GDM1 (cell line): ENCODE data around the gene WAC.

ENCODE experiments used
- DNase-seq: peaks from one replicate; lab custom pipeline; 2025; lab: John Stamatoyannopoulos, UW

Gene WAC

DNA sequence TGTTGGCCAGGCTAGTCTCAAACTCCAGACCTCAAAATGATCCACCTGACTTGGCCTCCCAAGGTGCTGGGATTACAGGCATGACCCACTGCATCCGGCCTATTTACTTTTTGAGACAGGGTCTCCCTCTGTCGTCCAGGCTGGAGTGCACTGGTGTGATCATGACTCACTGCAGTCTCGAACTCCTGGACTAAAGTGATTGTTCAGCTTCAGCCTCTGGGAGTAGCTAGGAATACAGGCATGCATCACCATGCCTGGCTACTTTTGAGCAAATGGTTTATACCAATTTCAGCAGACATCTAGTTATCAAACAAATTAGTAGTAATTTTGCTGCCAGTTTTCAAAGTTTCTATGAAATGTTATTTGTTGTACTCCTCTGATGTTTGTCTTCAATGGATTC lies 2.2 kb upstream of the WAC start:
- no peak for DNase-seq

DNA sequence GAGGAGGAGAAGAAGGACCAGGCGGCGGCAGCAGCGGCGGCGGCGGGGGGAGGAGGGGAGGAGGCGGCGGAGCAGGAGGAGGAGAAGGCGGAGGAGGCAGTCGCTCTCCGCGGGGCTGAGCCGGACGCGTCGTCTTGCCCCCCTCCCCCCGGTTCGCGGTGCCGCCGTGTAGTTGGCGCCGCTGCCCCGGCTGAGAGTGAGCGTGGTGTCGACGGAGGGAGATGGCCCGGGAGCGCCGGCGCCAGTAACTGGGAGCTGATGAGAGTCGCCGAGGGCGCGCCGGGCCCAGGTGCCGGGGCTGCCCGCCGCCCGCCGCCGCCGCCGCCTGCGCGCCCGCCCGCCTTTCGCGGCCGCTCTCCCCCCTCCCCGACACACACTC lies 257 bp downstream of the WAC start:
- DNase-seq = no peak

DNA sequence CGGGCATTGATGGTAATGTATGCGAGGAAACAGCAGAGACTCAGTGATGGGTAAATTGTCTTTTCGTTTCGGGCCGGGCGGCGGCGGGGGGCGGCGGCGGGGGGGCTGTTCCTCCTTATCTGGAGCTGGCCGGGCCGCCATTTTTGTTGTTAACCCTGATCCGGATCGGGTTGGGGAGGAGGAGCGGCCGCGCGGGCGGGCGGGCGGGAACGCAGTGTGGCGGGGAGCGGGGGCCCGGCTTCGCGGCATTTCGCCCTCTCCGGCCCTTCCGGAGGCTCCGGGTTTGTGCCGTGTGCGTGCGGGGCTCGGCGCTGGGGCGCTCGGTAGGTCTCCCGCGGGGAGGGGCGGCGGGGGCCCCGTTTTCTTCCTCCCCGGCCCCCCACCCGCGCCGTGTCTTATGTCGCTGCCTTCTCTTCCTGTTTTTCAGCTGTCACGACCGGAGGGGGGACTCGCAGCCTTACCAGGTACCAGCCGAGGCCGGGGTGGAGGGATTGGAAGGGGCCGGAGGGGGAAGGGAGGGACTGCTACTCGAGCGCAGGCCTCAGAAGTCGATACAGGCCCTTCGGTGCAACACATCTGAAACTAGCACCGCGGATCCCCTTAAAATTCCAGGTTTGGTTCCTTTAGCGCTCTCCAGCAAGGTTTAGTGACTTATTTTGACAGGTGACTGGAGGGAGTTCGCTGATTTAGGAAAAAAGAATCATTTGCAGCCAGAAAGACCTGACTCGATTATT lies 820 bp downstream of the WAC start:
- peak; percentile 2 for DNase-seq

DNA sequence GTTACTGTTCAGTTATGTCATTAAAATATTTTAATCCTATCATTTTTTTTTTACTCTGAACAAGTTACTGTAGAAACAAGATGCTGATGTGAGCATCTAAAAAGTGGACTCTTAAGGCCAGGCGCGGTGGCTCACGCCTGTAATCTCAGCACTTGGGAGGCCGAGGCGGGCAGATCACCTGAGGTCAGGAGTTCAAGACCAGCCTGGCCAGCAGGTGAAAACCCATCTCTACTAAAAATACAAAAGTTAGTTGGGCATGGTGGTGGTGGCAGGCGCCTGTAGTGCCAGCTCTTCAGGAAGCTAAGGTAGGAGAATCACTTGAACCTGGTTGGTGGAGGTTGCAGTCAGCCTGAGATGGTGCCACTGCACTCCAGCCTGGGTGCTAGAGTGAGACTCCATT lies 2.9 kb downstream of the WAC start:
- DNase-seq = no peak

GRCh38 chr10:28538595-28538994 lies 5.7 kb downstream of the WAC start:
- DNase-seq = no peak

DNA sequence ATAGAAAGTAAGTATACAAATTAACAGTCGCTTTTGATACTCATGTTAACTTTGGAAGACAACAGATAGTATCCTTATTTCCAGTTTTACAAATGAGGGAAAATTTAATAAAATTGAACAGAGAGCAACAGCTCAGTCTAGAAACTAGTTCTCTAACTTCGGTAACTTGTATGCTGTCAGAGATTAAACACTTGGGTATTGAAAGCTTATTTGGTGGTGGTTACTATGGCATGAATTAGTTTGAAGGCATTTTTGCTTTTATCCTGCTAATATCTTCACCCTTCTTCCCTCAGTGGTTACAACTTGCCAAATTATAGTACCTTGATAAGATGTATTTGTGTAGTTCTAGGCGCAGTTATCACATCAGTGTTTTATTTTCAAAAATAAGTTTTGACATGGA lies 7.2 kb downstream of the WAC start:
- no peak for DNase-seq

GRCh38 chr10:28541717-28542365 lies 8.9 kb downstream of the WAC start:
- no peak for DNase-seq

- no peak for DNase-seq
Observed at GRCh38 chr10:28542728-28543127, 9.8 kb downstream of the WAC start.

GRCh38 chr10:28544058-28544457 lies 11.1 kb downstream of the WAC start:
- DNase-seq = no peak

DNA sequence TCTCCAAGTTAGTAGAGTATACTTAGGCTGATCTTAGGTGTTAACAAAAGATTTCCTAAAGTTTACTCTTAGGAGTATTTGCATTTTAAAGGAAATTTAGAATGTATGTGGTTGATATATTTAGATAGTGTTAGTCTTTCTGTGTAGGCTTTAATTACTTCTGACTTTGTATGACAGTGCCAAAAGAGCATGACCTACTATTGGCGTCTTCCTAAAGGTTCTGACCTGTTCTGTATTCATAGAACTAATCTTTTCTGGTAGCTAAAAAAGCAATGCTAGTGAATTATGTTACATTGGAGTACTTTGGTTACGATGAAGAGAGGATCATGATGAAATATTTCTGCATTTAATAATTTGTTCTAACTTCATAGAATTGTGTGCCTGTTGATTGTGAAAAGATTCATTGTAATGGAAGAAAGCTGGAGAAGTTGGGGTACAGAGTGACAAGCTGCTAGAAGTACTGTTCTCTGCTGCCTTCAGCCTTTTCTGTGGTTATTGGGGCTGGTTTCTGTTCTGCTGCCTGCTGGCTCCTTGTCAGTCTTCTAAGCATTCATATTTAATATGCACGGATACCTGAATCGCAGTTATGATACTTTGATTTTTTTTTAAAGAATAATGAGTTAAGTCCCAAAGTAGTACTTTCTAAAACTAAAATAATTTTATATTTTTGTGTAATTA lies 13.2 kb downstream of the WAC start:
- no peak for DNase-seq

GRCh38 chr10:28548781-28549498 lies 16.0 kb downstream of the WAC start:
- DNase-seq = no peak

DNA sequence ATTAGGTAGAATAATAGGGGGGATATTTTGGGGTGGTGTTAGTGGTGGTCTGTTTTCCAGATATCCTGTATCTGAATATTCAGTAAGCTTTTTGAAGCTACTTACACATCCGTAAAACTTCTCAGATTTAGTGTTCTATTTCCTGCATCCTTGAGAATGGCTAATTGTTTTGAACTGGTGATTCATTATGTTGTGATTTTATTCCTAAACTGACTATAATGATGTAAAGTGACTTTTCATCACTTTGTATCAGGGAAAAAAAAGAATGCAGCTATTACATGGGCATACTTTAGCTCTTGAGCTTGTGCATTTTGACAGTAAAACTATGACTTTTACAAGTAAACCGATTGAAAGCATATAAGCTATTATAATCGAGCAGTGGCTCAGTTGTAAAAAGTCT lies 18.2 kb downstream of the WAC start:
- DNase-seq = no peak

GRCh38 chr10:28552775-28553174 lies 19.9 kb downstream of the WAC start:
- no peak for DNase-seq

DNA sequence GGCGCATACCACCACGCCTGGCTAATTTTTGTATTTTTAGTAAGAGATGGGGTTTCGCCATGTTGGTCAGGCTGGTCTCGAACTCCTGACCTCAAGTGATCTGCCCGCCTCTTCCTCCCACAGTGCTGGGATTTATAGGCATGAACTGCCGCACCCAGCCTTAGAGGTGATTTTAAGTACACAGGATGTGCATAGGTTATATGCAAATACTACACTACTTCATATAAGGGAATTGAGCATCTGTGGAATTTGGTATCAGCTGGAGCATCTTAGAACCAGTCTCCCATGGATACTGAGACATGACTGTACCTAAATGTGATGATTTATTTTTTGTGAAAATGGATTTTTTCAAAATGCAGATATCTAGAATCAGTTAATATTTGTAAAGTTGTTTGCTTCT lies 21.1 kb downstream of the WAC start:
- DNase-seq = no peak

GRCh38 chr10:28554952-28555351 lies 22.0 kb downstream of the WAC start:
- DNase-seq = no peak

GRCh38 chr10:28555358-28555757 lies 22.4 kb downstream of the WAC start:
- DNase-seq = no peak

- no peak for DNase-seq
Observed at GRCh38 chr10:28556142-28556541, 23.2 kb downstream of the WAC start.

- no peak for DNase-seq
Observed at GRCh38 chr10:28558186-28558585, 25.3 kb downstream of the WAC start.

- DNase-seq = peak; percentile 12
Observed at GRCh38 chr10:28558923-28559508, 26.1 kb downstream of the WAC start.

GRCh38 chr10:28559618-28560017 lies 26.7 kb downstream of the WAC start:
- DNase-seq = no peak

DNA sequence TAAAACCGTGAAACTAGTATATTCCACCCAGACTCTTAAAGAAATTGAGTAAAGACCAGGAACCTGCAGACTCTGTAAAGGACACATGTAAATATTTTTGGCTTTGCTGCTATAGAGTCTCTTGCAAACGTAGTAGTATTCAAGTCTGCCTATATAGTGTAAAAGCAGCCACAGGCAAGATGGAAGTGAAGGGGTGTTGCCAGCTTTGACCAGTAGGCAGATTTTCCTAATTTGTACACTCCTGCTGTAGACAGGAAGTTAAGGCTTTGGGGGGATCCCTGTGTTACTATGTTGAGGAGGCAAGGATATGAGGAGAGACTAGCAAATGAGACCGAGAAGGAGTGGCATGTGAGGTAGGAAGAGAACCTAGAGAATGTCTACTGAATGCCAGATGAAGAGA lies 27.7 kb downstream of the WAC start:
- DNase-seq = no peak

- DNase-seq = no peak
Observed at GRCh38 chr10:28561531-28561930, 28.6 kb downstream of the WAC start.
